ENCODE data around the gene CBFA2T3.

CBFA2T3 gene

GRCh38 chr16:88828711-88829110 lies 148.3 kb downstream of the CBFA2T3 start:
- DNase-seq: no peak

GRCh38 chr16:88827727-88828126 lies 149.3 kb downstream of the CBFA2T3 start:
- no peak for DNase-seq

- DNase-seq: no peak
These were observed 150.8 kb downstream of the CBFA2T3 start for GRCh38 chr16:88826070-88826840.

GRCh38 chr16:88825146-88825545 lies 151.9 kb downstream of the CBFA2T3 start:
- DNase-seq: no peak

Measured in midbrain (tissue), 1 donor.